ENCODE data around the gene GNS.

The GNS gene

GRCh38 chr12:64678248-64678647 is 81.0 kb downstream of the GNS start:
- H3K4me3 ChIP-seq (ENCODE audit: low read length) = no peak overlapping the region
- H3K36me3 ChIP-seq (ENCODE audit: control insufficient read depth, insufficient read depth, low read length) = no peaks in the 10 kb centered on the region
- no peaks in the 10 kb centered on the region for H3K9me3 ChIP-seq (ENCODE audit: control insufficient read depth, low read length)
- no peak overlapping the region for H3K9ac ChIP-seq (ENCODE audit: low read length)
- H3K4me1 ChIP-seq (ENCODE audit: control insufficient read depth, insufficient read depth, low read length) = peaks cover 67% of the 10 kb centered on the region
- H3K27me3 ChIP-seq (ENCODE audit: control insufficient read depth, insufficient read depth, low read length) = no peaks in the 10 kb centered on the region

- no peaks in the 10 kb centered on the region for H3K36me3 ChIP-seq (ENCODE audit: control insufficient read depth, insufficient read depth, low read length)
- H3K4me3 ChIP-seq (ENCODE audit: low read length) = no peak overlapping the region
- H3K9me3 ChIP-seq (ENCODE audit: control insufficient read depth, low read length) = no peaks in the 10 kb centered on the region
- H3K9ac ChIP-seq (ENCODE audit: low read length) = no peak overlapping the region
- H3K27me3 ChIP-seq (ENCODE audit: control insufficient read depth, insufficient read depth, low read length) = no peaks in the 10 kb centered on the region
- peaks cover 73% of the 10 kb centered on the region for H3K4me1 ChIP-seq (ENCODE audit: control insufficient read depth, insufficient read depth, low read length)
Observed at GRCh38 chr12:64675795-64676194, 83.4 kb downstream of the GNS start.

GRCh38 chr12:64674367-64674922 is 84.8 kb downstream of the GNS start:
- no peak overlapping the region for H3K9ac ChIP-seq (ENCODE audit: low read length)
- no peaks in the 10 kb centered on the region for H3K9me3 ChIP-seq (ENCODE audit: control insufficient read depth, low read length)
- H3K4me1 ChIP-seq (ENCODE audit: control insufficient read depth, insufficient read depth, low read length) = peaks cover 74% of the 10 kb centered on the region
- H3K36me3 ChIP-seq (ENCODE audit: control insufficient read depth, insufficient read depth, low read length) = no peaks in the 10 kb centered on the region
- H3K4me3 ChIP-seq (ENCODE audit: low read length) = no peak overlapping the region
- H3K27me3 ChIP-seq (ENCODE audit: control insufficient read depth, insufficient read depth, low read length) = no peaks in the 10 kb centered on the region

- Histone ChIP-seq H3K4me1 (ENCODE audit: control insufficient read depth, insufficient read depth, low read length) (peaks cover 71% of the 10 kb centered on the region), H3K36me3 (ENCODE audit: control insufficient read depth, insufficient read depth, low read length) (no peaks in the 10 kb centered on the region), H3K9ac (ENCODE audit: low read length) (peak overlapping the region; percentile 4), H3K27me3 (ENCODE audit: control insufficient read depth, insufficient read depth, low read length) (no peaks in the 10 kb centered on the region), H3K4me3 (ENCODE audit: low read length) (no peak overlapping the region), H3K9me3 (ENCODE audit: control insufficient read depth, low read length) (no peaks in the 10 kb centered on the region)
Observed at GRCh38 chr12:64673490-64674169, 85.6 kb downstream of the GNS start.

GRCh38 chr12:64672925-64673409 is 86.2 kb downstream of the GNS start:
- Histone ChIP-seq H3K36me3 (ENCODE audit: control insufficient read depth, insufficient read depth, low read length) (no peaks in the 10 kb centered on the region), H3K9ac (ENCODE audit: low read length) (peak overlapping the region; percentile 35), H3K4me1 (ENCODE audit: control insufficient read depth, insufficient read depth, low read length) (peaks cover 68% of the 10 kb centered on the region)

GRCh38 chr12:64671681-64672080 is 87.5 kb downstream of the GNS start:
- Histone ChIP-seq H3K36me3 (ENCODE audit: control insufficient read depth, insufficient read depth, low read length) (no peaks in the 10 kb centered on the region), H3K4me3 (ENCODE audit: low read length) (no peak overlapping the region), H3K4me1 (ENCODE audit: control insufficient read depth, insufficient read depth, low read length) (peaks cover 80% of the 10 kb centered on the region), H3K9me3 (ENCODE audit: control insufficient read depth, low read length) (no peaks in the 10 kb centered on the region), H3K9ac (ENCODE audit: low read length) (no peak overlapping the region), H3K27me3 (ENCODE audit: control insufficient read depth, insufficient read depth, low read length) (no peaks in the 10 kb centered on the region)

More at GRCh38 chr12:64672925-64673409, 86.2 kb downstream of the GNS start:
- Histone ChIP-seq H3K27me3 (ENCODE audit: control insufficient read depth, insufficient read depth, low read length) (no peaks in the 10 kb centered on the region), H3K9me3 (ENCODE audit: control insufficient read depth, low read length) (no peaks in the 10 kb centered on the region), H3K4me3 (ENCODE audit: low read length) (no peak overlapping the region)

- Histone ChIP-seq H3K36me3 (ENCODE audit: control insufficient read depth, insufficient read depth, low read length) (no peaks in the 10 kb centered on the region), H3K4me1 (ENCODE audit: control insufficient read depth, insufficient read depth, low read length) (peaks cover 86% of the 10 kb centered on the region), H3K27me3 (ENCODE audit: control insufficient read depth, insufficient read depth, low read length) (no peaks in the 10 kb centered on the region), H3K9me3 (ENCODE audit: control insufficient read depth, low read length) (no peaks in the 10 kb centered on the region), H3K9ac (ENCODE audit: low read length) (peak overlapping the region; percentile 41), H3K4me3 (ENCODE audit: low read length) (no peak overlapping the region)
Observed at GRCh38 chr12:64670919-64671639, 88.1 kb downstream of the GNS start.

GRCh38 chr12:64670019-64670418 is 89.2 kb downstream of the GNS start:
- Histone ChIP-seq H3K36me3 (ENCODE audit: control insufficient read depth, insufficient read depth, low read length) (no peaks in the 10 kb centered on the region), H3K27me3 (ENCODE audit: control insufficient read depth, insufficient read depth, low read length) (no peaks in the 10 kb centered on the region), H3K4me3 (ENCODE audit: low read length) (no peak overlapping the region), H3K4me1 (ENCODE audit: control insufficient read depth, insufficient read depth, low read length) (peaks cover 86% of the 10 kb centered on the region), H3K9ac (ENCODE audit: low read length) (no peak overlapping the region), H3K9me3 (ENCODE audit: control insufficient read depth, low read length) (no peaks in the 10 kb centered on the region)

GRCh38 chr12:64669270-64669842 is 89.8 kb downstream of the GNS start:
- Histone ChIP-seq H3K4me1 (ENCODE audit: control insufficient read depth, insufficient read depth, low read length) (peaks cover 86% of the 10 kb centered on the region), H3K9ac (ENCODE audit: low read length) (peak overlapping the region; percentile 23), H3K27me3 (ENCODE audit: control insufficient read depth, insufficient read depth, low read length) (no peaks in the 10 kb centered on the region), H3K36me3 (ENCODE audit: control insufficient read depth, insufficient read depth, low read length) (no peaks in the 10 kb centered on the region), H3K4me3 (ENCODE audit: low read length) (no peak overlapping the region), H3K9me3 (ENCODE audit: control insufficient read depth, low read length) (no peaks in the 10 kb centered on the region)

GRCh38 chr12:64667793-64668192 is 91.4 kb downstream of the GNS start:
- Histone ChIP-seq H3K4me1 (ENCODE audit: control insufficient read depth, insufficient read depth, low read length) (peaks cover 71% of the 10 kb centered on the region), H3K9ac (ENCODE audit: low read length) (no peak overlapping the region), H3K27me3 (ENCODE audit: control insufficient read depth, insufficient read depth, low read length) (no peaks in the 10 kb centered on the region), H3K9me3 (ENCODE audit: control insufficient read depth, low read length) (no peaks in the 10 kb centered on the region), H3K36me3 (ENCODE audit: control insufficient read depth, insufficient read depth, low read length) (no peaks in the 10 kb centered on the region), H3K4me3 (ENCODE audit: low read length) (no peak overlapping the region)

- Histone ChIP-seq H3K9me3 (ENCODE audit: control insufficient read depth, low read length) (no peaks in the 10 kb centered on the region), H3K36me3 (ENCODE audit: control insufficient read depth, insufficient read depth, low read length) (no peaks in the 10 kb centered on the region), H3K27me3 (ENCODE audit: control insufficient read depth, insufficient read depth, low read length) (no peaks in the 10 kb centered on the region), H3K4me3 (ENCODE audit: low read length) (no peak overlapping the region), H3K4me1 (ENCODE audit: control insufficient read depth, insufficient read depth, low read length) (peaks cover 56% of the 10 kb centered on the region), H3K9ac (ENCODE audit: low read length) (no peak overlapping the region)
Observed at GRCh38 chr12:64666054-64666914, 92.9 kb downstream of the GNS start.
